Progenitor cell of endocrine pancreas (in vitro differentiated cells): ENCODE results near the gene USP49. TPM values are rescaled to one million over a fixed set of nuclear protein-coding genes. Genes with fewer than 3 reads are reported as not detected.
A peak's percentile ranks its signal among the peaks of the same experiment; 100 is the strongest.
"Not testable (repeated sequence)": the region's sequence is repeated elsewhere in the genome, so short reads cannot be mapped to it uniquely, and the experiment has no call there.

Source experiments
- DNase-seq: peaks from one replicate; pipeline ENCODE4 v3.0.0; 2021; ENCODE audit warnings: low spot score; ENCODE audit not compliant: unreplicated experiment
- H3K27ac Mint-ChIP-seq: 2 replicates; pipeline ENCODE4 v1.8.0; 2021; ENCODE audit warnings: mild to moderate bottlenecking, moderate library complexity, mixed read lengths
- H3K27me3 Mint-ChIP-seq: 2 replicates; pipeline ENCODE4 v1.8.0; 2021; ENCODE audit warnings: mixed read lengths
- H3K36me3 Mint-ChIP-seq: 2 replicates; pipeline ENCODE4 v1.8.0; 2022; ENCODE audit warnings: mixed read lengths; ENCODE audit not compliant: insufficient read depth
- H3K4me1 Mint-ChIP-seq: 2 replicates; pipeline ENCODE4 v1.8.0; 2021; ENCODE audit warnings: low read depth, mixed read lengths
- H3K4me3 Mint-ChIP-seq: 2 replicates; pipeline ENCODE4 v1.8.0; 2021; ENCODE audit warnings: low read depth, mild to moderate bottlenecking, moderate library complexity, mixed read lengths
- H3K9me3 Mint-ChIP-seq: 2 replicates; pipeline ENCODE4 v1.8.0; 2021; ENCODE audit warnings: low read depth, mixed read lengths
- CTCF ChIP-seq: fragments of 200-600 bp; sonication (generic); IDR thresholded peaks from one replicate; pipeline ENCODE4 v1.5.0; 2021; ENCODE audit warnings: antibody characterized with exemption, mild to moderate bottlenecking; ENCODE audit not compliant: unreplicated experiment
- total RNA-seq: library from RNA; stranded (reverse); gene quantifications from 2 replicates; pipeline ENCODE4 v1.2.1, GENCODE V29; 2021

The USP49 gene
- total RNA-seq, 1 donor from 2014 or later: 19.4 TPM

- H3K4me1 Mint-ChIP-seq: no peaks in the 10 kb centered on the region
- no peak for TF ChIP-seq CTCF
- H3K9me3 Mint-ChIP-seq: no peaks in the 10 kb centered on the region
- H3K27ac Mint-ChIP-seq: no peak overlapping the region
- H3K27me3 Mint-ChIP-seq: no peaks in the 10 kb centered on the region
- peaks cover 3% of the 10 kb centered on the region for H3K36me3 Mint-ChIP-seq
- H3K4me3 Mint-ChIP-seq: no peak overlapping the region
- DNase-seq: no peak
Observed at GRCh38 chr6:41813469-41813868, 81.7 kb downstream of the USP49 start.

GRCh38 chr6:41811946-41812345 lies 83.2 kb downstream of the USP49 start:
- H3K27me3 Mint-ChIP-seq, H3K36me3 Mint-ChIP-seq, H3K27ac Mint-ChIP-seq, H3K9me3 Mint-ChIP-seq, H3K4me3 Mint-ChIP-seq, DNase-seq, H3K4me1 Mint-ChIP-seq: not testable (repeated sequence)

GRCh38 chr6:41811095-41811494 lies 84.1 kb downstream of the USP49 start:
- DNase-seq: no peak
- Mint-ChIP-seq H3K4me3 (no peak overlapping the region), H3K27me3 (no peaks in the 10 kb centered on the region), H3K27ac (no peak overlapping the region), H3K4me1 (no peaks in the 10 kb centered on the region), H3K36me3 (peaks cover 2% of the 10 kb centered on the region), H3K9me3 (no peaks in the 10 kb centered on the region)
- TF ChIP-seq CTCF: no peak

- H3K9me3 Mint-ChIP-seq: no peaks in the 10 kb centered on the region
- no peaks in the 10 kb centered on the region for H3K4me1 Mint-ChIP-seq
- H3K27ac Mint-ChIP-seq: no peak overlapping the region
- no peaks in the 10 kb centered on the region for H3K27me3 Mint-ChIP-seq
- TF ChIP-seq CTCF: no peak
- H3K4me3 Mint-ChIP-seq: no peak overlapping the region
- H3K36me3 Mint-ChIP-seq: peaks cover 2% of the 10 kb centered on the region
- no peak for DNase-seq
Observed at GRCh38 chr6:41805830-41806774, 89.1 kb downstream of the USP49 start.

- Mint-ChIP-seq H3K4me3 (no peak overlapping the region), H3K27me3 (no peaks in the 10 kb centered on the region), H3K9me3 (no peaks in the 10 kb centered on the region), H3K36me3 (peaks cover 5% of the 10 kb centered on the region), H3K27ac (peak overlapping the region; percentile 45), H3K4me1 (peaks cover 10% of the 10 kb centered on the region)
- peak; percentile 40 for TF ChIP-seq CTCF
- DNase-seq: no peak
Observed at GRCh38 chr6:41801380-41801779, 93.8 kb downstream of the USP49 start.

GRCh38 chr6:41799559-41799911 lies 95.6 kb downstream of the USP49 start:
- Mint-ChIP-seq H3K4me3 (no peak overlapping the region), H3K27me3 (no peaks in the 10 kb centered on the region), H3K36me3 (peaks cover 3% of the 10 kb centered on the region), H3K9me3 (no peaks in the 10 kb centered on the region), H3K27ac (peak overlapping the region; percentile 43), H3K4me1 (peaks cover 10% of the 10 kb centered on the region)
- TF ChIP-seq CTCF: no peak
- DNase-seq: no peak
